IPS-18c (cell line): ENCODE data around the gene CDH16.

ENCODE experiments used
- H3K4me3 ChIP-seq: 2 replicates; pipeline ENCODE4 v1.7.0; 2013; ENCODE audit warnings: low read depth, mild to moderate bottlenecking, low read length, moderate library complexity; ENCODE audit not compliant: insufficient read depth
- H3K9me3 ChIP-seq: one replicate; pipeline ENCODE4 v1.6.1; 2013; ENCODE audit warnings: mild to moderate bottlenecking, low read length, moderate library complexity; ENCODE audit not compliant: control insufficient read depth, insufficient read depth

Gene CDH16

GRCh38 chr16:66920924-66921680, 2.4 kb upstream of the CDH16 start:
- Histone ChIP-seq H3K4me3 (no peak overlapping the region), H3K9me3 (no peaks in the 10 kb centered on the region)

DNA sequence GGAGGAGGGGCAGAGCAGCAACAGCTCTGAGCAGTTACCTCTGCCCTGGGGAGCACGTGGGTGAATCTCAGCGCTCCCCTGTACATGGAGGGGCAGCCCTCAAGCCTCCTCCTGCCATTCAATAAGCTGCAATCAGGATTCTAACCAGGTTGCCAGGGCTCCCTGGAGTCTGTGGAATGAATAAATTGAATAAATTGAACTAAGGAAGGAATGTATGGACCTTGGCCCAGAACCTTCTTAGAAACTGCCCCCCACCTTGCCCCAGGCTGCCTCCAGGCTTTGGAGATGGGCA, 1.6 kb upstream of the CDH16 start:
- no peak overlapping the region for H3K4me3 ChIP-seq
- no peaks in the 10 kb centered on the region for H3K9me3 ChIP-seq

GRCh38 chr16:66919569-66920298, 1.0 kb upstream of the CDH16 start:
- no peak overlapping the region for H3K4me3 ChIP-seq
- H3K9me3 ChIP-seq, result no peaks in the 10 kb centered on the region

DNA sequence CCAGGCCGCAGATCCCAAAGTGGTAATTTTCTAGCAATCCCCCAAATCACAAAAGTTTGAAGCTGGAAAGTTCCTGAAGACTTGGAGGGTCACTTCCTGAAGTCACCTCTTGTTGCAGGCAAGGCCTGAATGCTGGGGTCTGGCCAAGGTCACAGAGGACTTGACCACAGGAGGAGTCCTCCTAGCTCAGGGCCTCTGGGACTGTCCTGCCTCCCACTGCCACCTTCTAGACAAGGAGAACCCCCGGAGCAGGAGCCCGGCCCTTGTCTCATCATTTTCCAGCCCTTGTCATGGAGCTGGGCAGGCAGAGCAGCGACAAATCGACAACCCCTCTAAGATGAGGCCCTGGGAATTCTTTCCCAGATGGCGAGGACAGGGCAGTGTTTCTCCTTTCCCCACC, 330 bp downstream of the CDH16 start:
- H3K4me3 ChIP-seq, result no peak overlapping the region
- peaks cover 2% of the 10 kb centered on the region for H3K9me3 ChIP-seq

- Histone ChIP-seq H3K9me3 (peaks cover 2% of the 10 kb centered on the region), H3K4me3 (no peak overlapping the region)
Measured at GRCh38 chr16:66917741-66918140, 944 bp downstream of the CDH16 start.

DNA sequence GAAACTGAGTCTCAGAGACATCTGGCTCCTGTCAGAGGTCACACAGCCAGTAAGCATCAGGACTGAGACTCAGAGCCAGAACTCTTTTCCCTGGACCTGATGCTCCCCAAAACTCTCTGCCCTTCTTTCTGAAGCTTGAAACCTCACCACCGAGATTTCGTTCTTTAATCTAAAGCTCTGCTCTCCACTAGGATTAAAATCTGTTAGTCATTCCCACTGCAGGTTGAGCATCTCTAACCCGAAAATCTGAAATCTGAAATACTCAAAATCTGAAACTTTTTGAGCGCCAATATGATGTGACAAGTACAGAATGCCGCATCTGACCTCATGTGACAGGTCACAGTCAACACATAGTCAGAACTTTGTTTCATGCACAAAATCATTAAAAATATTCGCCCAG, 2.2 kb downstream of the CDH16 start:
- peaks cover 2% of the 10 kb centered on the region for H3K9me3 ChIP-seq
- H3K4me3 ChIP-seq, result no peak overlapping the region

- Histone ChIP-seq H3K9me3 (peaks cover 2% of the 10 kb centered on the region), H3K4me3 (no peak overlapping the region)
Measured at GRCh38 chr16:66915041-66915440, 3.6 kb downstream of the CDH16 start.

GRCh38 chr16:66914541-66914940, 4.1 kb downstream of the CDH16 start:
- Histone ChIP-seq H3K4me3 (no peak overlapping the region), H3K9me3 (peaks cover 2% of the 10 kb centered on the region)

DNA sequence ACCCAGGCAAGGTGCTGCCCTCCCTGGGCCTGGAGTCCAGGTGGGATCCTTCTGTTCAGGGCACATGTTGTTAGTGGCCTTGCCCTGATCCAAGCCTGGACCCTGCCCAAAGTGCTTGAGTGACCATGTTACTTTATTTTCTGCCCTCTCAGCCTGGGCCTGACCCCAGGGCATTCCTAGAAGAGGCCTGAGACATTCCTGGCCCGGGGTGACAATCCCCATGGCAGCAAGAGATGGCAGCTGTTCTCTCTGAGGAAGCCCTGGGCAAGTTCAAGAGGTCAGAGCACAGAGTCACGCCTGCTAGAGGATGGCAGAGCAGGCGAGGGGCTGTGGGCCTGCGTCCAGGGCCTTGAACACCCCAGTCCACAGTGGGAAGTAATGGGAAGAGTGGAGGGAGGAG, 5.0 kb downstream of the CDH16 start:
- Histone ChIP-seq H3K9me3 (peaks cover 2% of the 10 kb centered on the region), H3K4me3 (no peak overlapping the region)

GRCh38 chr16:66913081-66913480, 5.6 kb downstream of the CDH16 start:
- Histone ChIP-seq H3K4me3 (no peak overlapping the region), H3K9me3 (peaks cover 2% of the 10 kb centered on the region)

GRCh38 chr16:66911801-66912200, 6.9 kb downstream of the CDH16 start:
- Histone ChIP-seq H3K9me3 (peaks cover 2% of the 10 kb centered on the region), H3K4me3 (no peak overlapping the region)

DNA sequence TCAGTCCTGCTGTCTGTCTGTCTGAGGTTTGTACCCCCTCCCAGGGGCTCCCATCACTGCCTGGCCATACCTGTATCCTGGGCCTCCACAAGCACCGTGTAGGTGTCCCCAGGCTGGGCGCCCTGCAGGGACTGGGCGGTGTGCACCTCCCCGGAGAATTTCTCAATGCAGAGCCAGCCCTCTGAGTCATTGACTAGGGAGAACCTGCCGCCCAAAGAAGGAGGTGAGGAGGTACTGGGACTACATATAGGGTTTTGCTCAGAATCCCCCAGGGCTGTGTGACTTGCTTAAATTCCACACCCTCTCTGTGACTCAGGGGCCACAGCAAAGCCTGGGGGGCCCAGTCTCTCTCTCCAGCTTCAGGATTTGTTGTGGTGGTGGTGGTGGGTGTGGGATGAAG, 7.6 kb downstream of the CDH16 start:
- Histone ChIP-seq H3K9me3 (peaks cover 2% of the 10 kb centered on the region), H3K4me3 (no peak overlapping the region)

GRCh38 chr16:66910175-66910940, 8.3 kb downstream of the CDH16 start:
- Histone ChIP-seq H3K4me3 (no peak overlapping the region), H3K9me3 (peaks cover 2% of the 10 kb centered on the region)

GRCh38 chr16:66908762-66909559, 9.7 kb downstream of the CDH16 start:
- Histone ChIP-seq H3K9me3 (no peaks in the 10 kb centered on the region), H3K4me3 (no peak overlapping the region)

- Histone ChIP-seq H3K4me3 (no peak overlapping the region), H3K9me3 (no peaks in the 10 kb centered on the region)
Measured at GRCh38 chr16:66908116-66908515, 10.6 kb downstream of the CDH16 start.

DNA sequence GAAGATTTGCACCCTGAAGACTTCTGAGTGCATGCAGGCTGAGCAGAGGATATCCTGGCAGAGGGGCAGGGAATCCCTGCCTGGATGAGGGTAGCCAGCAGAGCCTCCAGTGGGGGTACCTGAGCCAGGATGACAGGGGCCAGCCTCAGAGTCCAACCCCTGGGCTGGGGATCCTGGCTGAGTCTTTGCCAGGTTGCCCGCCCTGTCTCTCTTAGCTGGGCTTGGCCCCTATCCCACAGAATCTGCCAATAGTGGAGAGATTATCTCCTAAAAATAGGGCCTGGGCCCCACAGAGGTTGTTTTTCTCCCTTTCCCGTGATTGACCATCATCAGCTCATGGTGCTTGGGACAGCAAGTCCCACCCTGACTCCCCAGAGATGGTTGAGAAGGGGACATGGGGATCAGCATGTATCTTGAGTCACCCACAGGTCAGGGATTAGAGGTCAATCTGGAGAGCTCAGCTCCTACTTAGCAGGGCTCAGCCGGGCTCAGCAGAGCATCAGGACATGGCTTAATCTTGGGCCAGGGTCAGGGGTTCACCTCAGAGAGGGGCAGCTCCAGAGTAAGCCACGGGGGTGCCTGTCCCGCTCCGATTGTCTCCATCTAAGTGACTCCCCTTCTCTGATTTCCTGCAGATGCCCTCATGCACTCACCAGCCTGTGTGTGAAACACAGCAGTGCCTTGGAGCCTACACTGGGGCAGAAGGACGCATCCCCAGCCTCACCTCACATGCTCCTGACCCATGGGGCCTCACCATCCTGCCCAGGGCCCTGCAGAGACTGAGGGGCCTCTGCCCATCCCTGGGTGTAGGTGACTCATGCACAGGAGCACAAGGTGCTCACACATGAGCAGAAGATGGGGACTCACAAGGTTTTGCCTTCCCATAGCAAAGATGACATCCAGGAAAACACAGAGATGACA, 11.5 kb downstream of the CDH16 start:
- Histone ChIP-seq H3K9me3 (no peaks in the 10 kb centered on the region), H3K4me3 (no peak overlapping the region)
